Measurements from ENCODE around the gene NFIL3. TPM values are rescaled to one million over a fixed set of nuclear protein-coding genes. Genes with fewer than 3 reads are reported as not detected.
"Not testable (repeated sequence)": the region's sequence is repeated elsewhere in the genome, so short reads cannot be mapped to it uniquely, and the experiment has no call there.

Gene NFIL3
- total and polyA plus RNA-seq, 2 of the 8 experiments (the other 6 are each of a cell fraction or from before 2014, with no cell fraction given), result 3.4 to 13.5 TPM

DNA sequence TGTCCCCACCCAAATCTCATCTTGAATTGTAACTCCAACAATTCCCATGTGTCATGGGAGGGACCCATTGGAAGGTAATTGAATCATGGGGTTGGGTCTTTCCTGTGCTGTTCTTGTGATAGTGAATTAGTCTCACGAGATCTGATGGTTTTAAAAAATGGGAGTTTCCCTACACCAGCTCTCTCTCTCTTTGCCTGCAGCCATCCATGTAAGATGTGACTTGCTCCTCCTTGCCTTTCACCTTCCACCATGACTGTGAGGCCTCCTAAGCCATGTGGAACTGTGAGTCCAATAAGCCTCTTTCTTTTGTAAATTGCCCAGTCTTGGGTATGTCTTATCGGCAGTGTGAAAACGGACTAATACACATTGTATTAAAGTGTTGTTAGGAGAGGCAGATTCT lies 45.6 kb downstream of the NFIL3 start:
- H3K4ac ChIP-seq (replicated peaks; ENCODE audit: insufficient read length, low read depth, low read length); H4K8ac ChIP-seq (ENCODE audit: extremely low read depth, insufficient read depth, low read length); H3K56ac ChIP-seq (replicated peaks; ENCODE audit: insufficient read length, low read depth, low read length); DNase-seq (ENCODE audit: low read depth in 1 of 2, low spot score in 2 of 2); H2BK5ac ChIP-seq (ENCODE audit: low read depth, low read length); H2BK12ac ChIP-seq (ENCODE audit: low read depth, low read length); H3K23ac ChIP-seq (ENCODE audit: insufficient read length); H4K5ac ChIP-seq (ENCODE audit: insufficient read length, low read depth, low read length); H4K20me1 ChIP-seq (replicated peaks in 1 of 2; ENCODE audit: control insufficient read depth in 1 of 2, insufficient read depth in 2 of 2, low read length in 2 of 2); H3K79me2 ChIP-seq (ENCODE audit: control insufficient read depth in 1 of 2, insufficient read depth in 2 of 2, low read length in 2 of 2); H3K79me1 ChIP-seq (ENCODE audit: low read depth, low read length); H3K18ac ChIP-seq (ENCODE audit: extremely low read depth, low read length); H2BK120ac ChIP-seq (replicated peaks; ENCODE audit: low read depth, low read length); H4K91ac ChIP-seq (replicated peaks; ENCODE audit: insufficient read length, low read length); H3K27me3 ChIP-seq (replicated peaks in 1 of 4; ENCODE audit: control insufficient read depth in 3 of 4, extremely low read depth in 1 of 4, insufficient read depth in 3 of 4, low read length in 3 of 4); H2AK5ac ChIP-seq (ENCODE audit: low read depth, low read length); H3K4me3 ChIP-seq (ENCODE audit: extremely low read depth in 1 of 4, insufficient read depth in 2 of 4, low read depth in 3 of 4, low read length in 4 of 4); H3K27ac ChIP-seq (ENCODE audit: low read depth, low read length); H3K9ac ChIP-seq (replicated peaks in 1 of 4; ENCODE audit: extremely low read depth in 1 of 4, low read depth in 3 of 4, low read length in 3 of 4); H3K23me2 ChIP-seq (ENCODE audit: low read depth, low read length); H3K36me3 ChIP-seq (ENCODE audit: control insufficient read depth in 2 of 4, insufficient read depth in 4 of 4, low read length in 3 of 4); H3K4me2 ChIP-seq (ENCODE audit: insufficient read depth in 1 of 2, low read depth in 2 of 2, low read length in 2 of 2); POLR2A ChIA-PET (ENCODE audit: partially characterized antibody); H3K14ac ChIP-seq (ENCODE audit: insufficient read length); H3K4me1 ChIP-seq (replicated peaks in 1 of 4; ENCODE audit: control insufficient read depth in 3 of 4, insufficient read depth in 4 of 4, low read length in 3 of 4); H3K9me3 ChIP-seq (ENCODE audit: insufficient read depth in 2 of 2, low read depth in 1 of 2, low read length in 1 of 2); H2BK20ac ChIP-seq (ENCODE audit: low read length); H2BK15ac ChIP-seq (ENCODE audit: low read length); H2AFZ ChIP-seq (ENCODE audit: low read length); FAIRE-seq: not testable (repeated sequence)
- WGBS, 2 experiments (ENCODE audit: extremely low coverage in 1 of 2, insufficient coverage in 1 of 2, insufficient read length in 1 of 2, insufficient replicate concordance in 2 of 2, low coverage in 1 of 2, low lambda C conversion rate in 2 of 2, missing lambda C conversion rate in 1 of 2), result 90% methylated on average over 3 of the region's 3 CpGs; no CpG with 5 or more reads in 1 of the 2 experiments
- CTCF ChIA-PET (ENCODE audit: partially characterized antibody), result interaction anchor here (1.7 kb wide), 1 partner anchor 13 kb away, joined by 3 read pairs; no protein-coding TSS in a partner anchor

All from H1 (cell line).